Activated CD4-positive, alpha-beta T cell treated with anti-CD3 and anti-CD28 coated beads for 36 hours (primary cell): ENCODE measurements around the gene SLC4A4. TPM values are rescaled to one million over a fixed set of nuclear protein-coding genes. Genes with fewer than 3 reads are reported as not detected.

Experiments
- ATAC-seq: fragments of 200-7000 bp; cut with Tn5 transposase; one replicate; pipeline ENCODE4 v1.10.0; 2021; ENCODE audit warnings: mild to moderate bottlenecking, moderate library complexity
- CTCF ChIA-PET: fragments of 350-600 bp; sonication (Branson Sonifier 250); formaldehyde crosslinking; loops from one replicate; lab custom pipeline; 2021; ENCODE audit warnings: antibody characterized with exemption; lab: Charles Lee
- POLR2A ChIA-PET: fragments of 350-600 bp; sonication (Branson Sonifier 250); formaldehyde crosslinking; loops from one replicate; lab custom pipeline; 2021; ENCODE audit warnings: antibody characterized with exemption, inconsistent platforms; lab: Charles Lee
- DNase-seq: peaks from one replicate; pipeline ENCODE4 v3.0.0-alpha.2; 2020
- H3K27ac Mint-ChIP-seq: one replicate; pipeline ENCODE4 v1.8.0; 2021; ENCODE audit warnings: mixed read lengths
- H3K27me3 Mint-ChIP-seq: one replicate; pipeline ENCODE4 v1.8.0; 2021; ENCODE audit warnings: mixed read lengths
- H3K36me3 Mint-ChIP-seq: one replicate; pipeline ENCODE4 v1.8.0; 2021; ENCODE audit warnings: low read depth, mixed read lengths
- H3K4me1 Mint-ChIP-seq: one replicate; pipeline ENCODE4 v1.8.0; 2021; ENCODE audit warnings: mixed read lengths
- H3K4me3 Mint-ChIP-seq: one replicate; pipeline ENCODE4 v1.8.0; 2021; ENCODE audit warnings: mild to moderate bottlenecking, moderate library complexity, mixed read lengths
- H3K9me3 Mint-ChIP-seq: one replicate; pipeline ENCODE4 v1.8.0; 2021; ENCODE audit warnings: low read depth, mixed read lengths
- intact Hi-C, 2 experiments: fragments of 100-400 bp; cut with DNase I in 1 of 2; cut with micrococcal nuclease in 1 of 2; formaldehyde crosslinking; loops; one replicate each; pipeline versions ENCODE4 v1.14.2 to v1.15.1; 2022 to 2024; cut with DNase I, micrococcal nuclease
- total RNA-seq, 2 experiments: library from RNA; stranded (reverse); gene quantifications; one replicate each; pipeline ENCODE4 v1.2.3, GENCODE V29; 2021

Gene SLC4A4
- total RNA-seq, 2 experiments from 2014 or later, result 0.16 TPM; not detected in 1

- POLR2A ChIA-PET, result no interaction called here
- Mint-ChIP-seq H3K27me3 (no peaks in the 10 kb centered on the region), H3K27ac (no peak overlapping the region), H3K4me3 (no peak overlapping the region), H3K9me3 (peaks cover 6% of the 10 kb centered on the region), H3K4me1 (no peaks in the 10 kb centered on the region), H3K36me3 (no peaks in the 10 kb centered on the region)
- CTCF ChIA-PET, result no interaction called here
- intact Hi-C loops, result no loop called here
- no peak for ATAC-seq
- no peak for DNase-seq
Measured at GRCh38 chr4:71583971-71584370, 245.2 kb downstream of the SLC4A4 start.

GRCh38 chr4:71584585-71584984, 245.8 kb downstream of the SLC4A4 start:
- H3K4me3 Mint-ChIP-seq, result no peak overlapping the region
- H3K27ac Mint-ChIP-seq, result no peak overlapping the region
- no peaks in the 10 kb centered on the region for H3K36me3 Mint-ChIP-seq
- DNase-seq (no peak), ATAC-seq (no peak)
- no peaks in the 10 kb centered on the region for H3K4me1 Mint-ChIP-seq
- CTCF ChIA-PET, result no interaction called here
- no peaks in the 10 kb centered on the region for H3K27me3 Mint-ChIP-seq
- intact Hi-C loops, result no loop called here
- POLR2A ChIA-PET, result no interaction called here
- H3K9me3 Mint-ChIP-seq, result peaks cover 8% of the 10 kb centered on the region

- intact Hi-C loops, result no loop called here
- Mint-ChIP-seq H3K4me3 (no peak overlapping the region), H3K27ac (no peak overlapping the region), H3K9me3 (peaks cover 13% of the 10 kb centered on the region), H3K4me1 (no peaks in the 10 kb centered on the region), H3K36me3 (no peaks in the 10 kb centered on the region), H3K27me3 (no peaks in the 10 kb centered on the region)
- DNase-seq (no peak), ATAC-seq (no peak)
- ChIA-PET POLR2A (no interaction called here), CTCF (interaction anchor here (0.7 kb wide), 1 partner anchor 461 kb away, joined by 3 read pairs; no protein-coding TSS in a partner anchor)
Measured at GRCh38 chr4:71586087-71586763, 247.4 kb downstream of the SLC4A4 start.

GRCh38 chr4:71587995-71588394, 249.2 kb downstream of the SLC4A4 start:
- ATAC-seq, result no peak
- H3K4me3 Mint-ChIP-seq, result no peak overlapping the region

GRCh38 chr4:71592793-71593192, 254.0 kb downstream of the SLC4A4 start:
- Mint-ChIP-seq H3K4me3 (no peak overlapping the region), H3K27me3 (peaks cover 5% of the 10 kb centered on the region), H3K9me3 (peaks cover 8% of the 10 kb centered on the region), H3K36me3 (no peaks in the 10 kb centered on the region), H3K4me1 (no peaks in the 10 kb centered on the region), H3K27ac (no peak overlapping the region)
- DNase-seq (no peak), ATAC-seq (no peak)
- ChIA-PET CTCF (interaction anchor here (0.6 kb wide), 1 partner anchor 25 kb away, joined by 3 read pairs; no protein-coding TSS in a partner anchor), POLR2A (no interaction called here)
- intact Hi-C loops, result no loop called here

More at GRCh38 chr4:71587995-71588394, 249.2 kb downstream of the SLC4A4 start:
- H3K27ac Mint-ChIP-seq, result no peak overlapping the region
- H3K36me3 Mint-ChIP-seq, result no peaks in the 10 kb centered on the region
- ChIA-PET POLR2A (no interaction called here), CTCF (no interaction called here)
- intact Hi-C loops, result no loop called here
- H3K4me1 Mint-ChIP-seq, result no peaks in the 10 kb centered on the region
- DNase-seq, result no peak
- no peaks in the 10 kb centered on the region for H3K27me3 Mint-ChIP-seq
- H3K9me3 Mint-ChIP-seq, result peaks cover 9% of the 10 kb centered on the region

- Mint-ChIP-seq H3K4me1 (no peaks in the 10 kb centered on the region), H3K36me3 (no peaks in the 10 kb centered on the region), H3K27ac (no peak overlapping the region), H3K9me3 (peaks cover 8% of the 10 kb centered on the region), H3K27me3 (peaks cover 5% of the 10 kb centered on the region), H3K4me3 (no peak overlapping the region)
- ATAC-seq, result no peak
- ChIA-PET POLR2A (no interaction called here), CTCF (interaction anchor here (0.6 kb wide), 1 partner anchor 25 kb away, joined by 3 read pairs; no protein-coding TSS in a partner anchor)
- intact Hi-C loops, result no loop called here
- DNase-seq, result no peak
Measured at GRCh38 chr4:71593311-71593710, 254.5 kb downstream of the SLC4A4 start.

- ChIA-PET POLR2A (no interaction called here), CTCF (no interaction called here)
- Mint-ChIP-seq H3K4me1 (no peaks in the 10 kb centered on the region), H3K27me3 (peaks cover 5% of the 10 kb centered on the region), H3K27ac (no peak overlapping the region), H3K9me3 (no peaks in the 10 kb centered on the region), H3K4me3 (no peak overlapping the region), H3K36me3 (no peaks in the 10 kb centered on the region)
- intact Hi-C loops, result no loop called here
- DNase-seq, result no peak
- ATAC-seq, result no peak
Measured at GRCh38 chr4:71595576-71596108, 256.8 kb downstream of the SLC4A4 start.

GRCh38 chr4:71599578-71599977, 260.8 kb downstream of the SLC4A4 start:
- no peak for ATAC-seq

GRCh38 chr4:71602289-71602900, 263.6 kb downstream of the SLC4A4 start:
- intact Hi-C loops, result no loop called here
- Mint-ChIP-seq H3K4me1 (no peaks in the 10 kb centered on the region), H3K36me3 (no peaks in the 10 kb centered on the region), H3K9me3 (peaks cover 4% of the 10 kb centered on the region), H3K27me3 (peaks cover 9% of the 10 kb centered on the region), H3K4me3 (no peak overlapping the region), H3K27ac (no peak overlapping the region)
- no peak for ATAC-seq
- DNase-seq, result no peak
- ChIA-PET POLR2A (no interaction called here), CTCF (interaction anchor here (0.8 kb wide), 1 partner anchor 90 kb away, joined by 3 read pairs; no protein-coding TSS in a partner anchor)

More at GRCh38 chr4:71599578-71599977, 260.8 kb downstream of the SLC4A4 start:
- Mint-ChIP-seq H3K36me3 (no peaks in the 10 kb centered on the region), H3K27ac (no peak overlapping the region), H3K9me3 (no peaks in the 10 kb centered on the region), H3K4me3 (no peak overlapping the region), H3K4me1 (no peaks in the 10 kb centered on the region), H3K27me3 (peaks cover 2% of the 10 kb centered on the region)
- intact Hi-C loops, result no loop called here
- ChIA-PET POLR2A (no interaction called here), CTCF (no interaction called here)
- DNase-seq, result no peak

- peaks cover 11% of the 10 kb centered on the region for H3K27me3 Mint-ChIP-seq
- intact Hi-C loops, result no loop called here
- no peak overlapping the region for H3K4me3 Mint-ChIP-seq
- DNase-seq (no peak), ATAC-seq (no peak)
- H3K36me3 Mint-ChIP-seq, result no peaks in the 10 kb centered on the region
- ChIA-PET POLR2A (no interaction called here), CTCF (interaction anchor here (0.6 kb wide), 1 partner anchor 882 kb away, joined by 3 read pairs; no protein-coding TSS in a partner anchor)
- no peak overlapping the region for H3K27ac Mint-ChIP-seq
- H3K9me3 Mint-ChIP-seq, result peaks cover 7% of the 10 kb centered on the region
- H3K4me1 Mint-ChIP-seq, result no peaks in the 10 kb centered on the region
Measured at GRCh38 chr4:71604785-71605184, 266.0 kb downstream of the SLC4A4 start.

GRCh38 chr4:71607109-71607508, 268.3 kb downstream of the SLC4A4 start:
- DNase-seq (no peak), ATAC-seq (no peak)
- intact Hi-C loops, result no loop called here
- H3K4me3 Mint-ChIP-seq, result no peak overlapping the region
- ChIA-PET CTCF (no interaction called here), POLR2A (no interaction called here)
- no peak overlapping the region for H3K27ac Mint-ChIP-seq
- H3K9me3 Mint-ChIP-seq, result peaks cover 7% of the 10 kb centered on the region
- no peaks in the 10 kb centered on the region for H3K36me3 Mint-ChIP-seq
- H3K4me1 Mint-ChIP-seq, result no peaks in the 10 kb centered on the region
- peaks cover 13% of the 10 kb centered on the region for H3K27me3 Mint-ChIP-seq
